HepG2 (cell line): ENCODE data around the gene CSRNP3. TPM values are rescaled to one million over a fixed set of nuclear protein-coding genes. Genes with fewer than 3 reads are reported as not detected.

ENCODE experiments used
- ATAC-seq: fragments of 200-7000 bp; cut with Tn5 transposase; 3 replicates; pipeline ENCODE4 v1.9.1; 2020; ENCODE audit warnings: mild to moderate bottlenecking, moderate library complexity
- BruUV-seq: library from RNA; stranded (reverse); fragments of 400-500 nt; replicated peaks from 2 replicates; lab custom pipeline; 2021; lab: Mats Ljungman, UMichigan
- CTCF ChIA-PET: fragments of 300-600 bp; formaldehyde crosslinking; extraction: SDS; loops from one replicate; lab custom pipeline; 2021; ENCODE audit warnings: low total read pairs, inconsistent platforms, low intra/inter-chr PET ratio; lab: Yijun Ruan, JAX
- POLR2A ChIA-PET: fragments of 350-600 bp; sonication (Branson Sonifier 250); formaldehyde crosslinking; loops from one replicate; lab custom pipeline; 2020; ENCODE audit warnings: antibody characterized with exemption, inconsistent platforms; lab: Yijun Ruan, JAX
- DNase-seq: peaks from one replicate; pipeline ENCODE4 v3.0.0-alpha.2; 2015; ENCODE audit warnings: low spot score
- FAIRE-seq: peaks from 3 replicates; lab custom pipeline; 2011; peaks lifted over from hg19 to GRCh38; lab: Jason Lieb, UNC
- H2AFZ ChIP-seq: one replicate; pipeline ENCODE4 v1.6.1; 2011; ENCODE audit warnings: low read length, inconsistent platforms
- H3K27ac ChIP-seq: fragments of 300-600 bp; 3 replicates; pipeline ENCODE4 v1.8.0; 2011; ENCODE audit warnings: mixed run types, mild to moderate bottlenecking, mixed read lengths, low read length, inconsistent platforms; ENCODE audit not compliant: insufficient read depth; ENCODE audit errors: extremely low read length
- H3K27me3 ChIP-seq, 2 experiments: fragments of 200-600 bp in 1 of 2; 2 replicates in 1 of 2; 3 replicates in 1 of 2; pipeline versions ENCODE4 v1.6.0 to v1.8.0; 2011; ENCODE audit warnings: low read length in 2 of 2, mild to moderate bottlenecking in 2 of 2, moderate library complexity in 2 of 2, inconsistent platforms in 1 of 2; ENCODE audit not compliant: insufficient read depth in 2 of 2, control insufficient read depth in 1 of 2
- H3K36me3 ChIP-seq, 2 experiments: fragments of 200-600 bp in 1 of 2; replicated peaks in 1 of 2; 2 replicates in 1 of 2; 3 replicates in 1 of 2; pipeline versions ENCODE4 v1.5.1 to v1.8.0; 2011; ENCODE audit warnings: low read length in 2 of 2, inconsistent platforms in 1 of 2; ENCODE audit not compliant: insufficient read depth in 2 of 2, control insufficient read depth in 1 of 2
- H3K4me1 ChIP-seq: 2 replicates; pipeline ENCODE4 v1.5.1; 2012; ENCODE audit warnings: low read length, inconsistent platforms; ENCODE audit not compliant: insufficient read depth
- H3K4me2 ChIP-seq: 2 replicates; pipeline ENCODE4 v1.6.0; 2011; ENCODE audit warnings: low read depth, low read length, inconsistent platforms
- H3K4me3 ChIP-seq, 3 experiments: fragments of 200-600 bp in 1 of 3; sonication (generic), shearing (Covaris generic) in 1 of 3; replicated peaks in 1 of 3; 2 replicates each; pipeline ENCODE4 v1.5.1; 2011 to 2016; ENCODE audit warnings: low read length in 3 of 3, inconsistent platforms in 2 of 3, low read depth in 2 of 3, mild to moderate bottlenecking in 2 of 3, control low read depth in 1 of 3, mixed read lengths in 1 of 3; ENCODE audit not compliant: insufficient read depth in 1 of 3
- H3K79me2 ChIP-seq: one replicate; pipeline ENCODE4 v1.6.1; 2011; ENCODE audit warnings: low read length, inconsistent platforms; ENCODE audit not compliant: insufficient read depth
- H3K9ac ChIP-seq: 2 replicates; pipeline ENCODE4 v1.6.0; 2011; ENCODE audit warnings: mild to moderate bottlenecking, low read depth, low read length, inconsistent platforms; ENCODE audit not compliant: insufficient read depth
- H3K9me3 ChIP-seq: 2 replicates; pipeline ENCODE4 v1.5.1; 2012; ENCODE audit warnings: mild to moderate bottlenecking, low read length
- H4K20me1 ChIP-seq: 2 replicates; pipeline ENCODE4 v1.6.0; 2011; ENCODE audit warnings: inconsistent platforms, mild to moderate bottlenecking, low read length, moderate library complexity; ENCODE audit not compliant: insufficient read depth
- DR1 ChIP-seq: sonication (generic); formaldehyde crosslinking; IDR thresholded peaks from 2 replicates; pipeline ENCODE4 v1.8.0; 2021; ENCODE audit warnings: mild to moderate bottlenecking, missing genetic modification reagents, inconsistent platforms
- FOXP4 ChIP-seq: sonication (generic); formaldehyde crosslinking; IDR thresholded peaks from 2 replicates; pipeline ENCODE4 v1.4.0; 2020; ENCODE audit warnings: missing genetic modification reagents
- GPN1 ChIP-seq: sonication (generic); formaldehyde crosslinking; IDR thresholded peaks from 2 replicates; pipeline ENCODE4 v1.5.1; 2020; ENCODE audit warnings: missing genetic modification reagents, borderline replicate concordance
- MLLT10 ChIP-seq: sonication (generic); formaldehyde crosslinking; IDR thresholded peaks from 2 replicates; pipeline ENCODE4 v1.4.0; 2020; ENCODE audit warnings: missing genetic modification reagents
- MXD1 ChIP-seq: sonication (generic); formaldehyde crosslinking; IDR thresholded peaks from 2 replicates; pipeline ENCODE4 v1.4.0; 2020; ENCODE audit warnings: mild to moderate bottlenecking, missing genetic modification reagents
- NRL ChIP-seq: sonication (generic); formaldehyde crosslinking; IDR thresholded peaks from 2 replicates; pipeline ENCODE4 v1.5.0; 2020; ENCODE audit warnings: missing genetic modification reagents, mild to moderate bottlenecking, moderate library complexity, borderline replicate concordance
- ZBTB39 ChIP-seq: sonication (generic); formaldehyde crosslinking; IDR thresholded peaks from 2 replicates; pipeline ENCODE4 v1.5.0; 2020; ENCODE audit warnings: missing genetic modification reagents
- ZNF264 ChIP-seq: sonication (generic); formaldehyde crosslinking; IDR thresholded peaks from 2 replicates; pipeline ENCODE4 v1.4.0; 2020; ENCODE audit warnings: missing genetic modification reagents
- ZNF720 ChIP-seq: sonication (generic); formaldehyde crosslinking; IDR thresholded peaks from 2 replicates; pipeline ENCODE4 v1.4.0; 2020; ENCODE audit warnings: missing genetic modification reagents
- WGBS: methylation state at CpG from one replicate; pipeline ENCODE4 v1.1.6; 2017; ENCODE audit warnings: low lambda C conversion rate; 5-methylcytosine and 5-hydroxymethylcytosine counted together
- in situ Hi-C: cut with HindIII; loops from 2 replicates; pipeline ENCODE4 v1.10.0; 2017; ENCODE audit warnings: low pct_unique_long_range_greater_than_20kb; ENCODE audit not compliant: extremely low pct_ligation_motif_present
- intact Hi-C: fragments of 100-400 bp; cut with micrococcal nuclease; formaldehyde crosslinking; loops from one replicate; pipeline ENCODE4 v1.10.0; 2022; ENCODE audit not compliant: unreplicated experiment
- polyA plus RNA-seq, 8 experiments: library from polyadenylated mRNA; depleted of rRNA in 3 of 8; stranded (reverse) in 7 of 8; unstranded in 1 of 8; fragments of >200 nt; fragmentation: Illumina TruSeq in 4 of 8; extraction: Trizol in 4 of 8; gene quantifications; 2 replicates each; pipeline versions ENCODE4 v1.2.1 to v1.2.3, GENCODE V29; 2011 to 2016; ENCODE audit warnings: low read depth in 4 of 8, missing spikeins in 1 of 8, mixed read lengths in 1 of 8; ENCODE audit not compliant: insufficient read depth in 1 of 8
- total RNA-seq, 5 experiments: library from RNA; depleted of rRNA; stranded (reverse); fragments of >200 nt; fragmentation: Illumina TruSeq; extraction: Trizol; gene quantifications; 2 replicates each; pipeline ENCODE4 v1.2.3, GENCODE V29; 2016; ENCODE audit warnings: low read depth in 1 of 5

The CSRNP3 gene
- total and polyA plus RNA-seq, 2 of the 13 experiments (the other 11 are each of a cell fraction or from before 2014, with no cell fraction given): not detected

GRCh38 chr2:165706960-165707487 lies 237.5 kb downstream of the CSRNP3 start:
- Histone ChIP-seq H4K20me1 (no peaks in the 10 kb centered on the region), H3K4me3 (no peak overlapping the region), H3K36me3 (no peaks in the 10 kb centered on the region), H3K4me2 (no peak overlapping the region), H3K4me1 (no peaks in the 10 kb centered on the region), H3K9me3 (no peaks in the 10 kb centered on the region), H2AFZ (no peak overlapping the region), H3K27ac (no peak overlapping the region), H3K79me2 (no peaks in the 10 kb centered on the region), H3K9ac (no peak overlapping the region), H3K27me3 (no peaks in the 10 kb centered on the region)
- in situ Hi-C loops: no loop called here
- WGBS: 7% methylated on average over 3 of the region's 3 CpGs
- BruUV-seq: no TSS peak
- intact Hi-C loops: no loop called here
- TF ChIP-seq ZNF720 (CRISPR knock-in tag) (no peak), NRL (no peak), MLLT10 (no peak), DR1 (CRISPR knock-in tag) (no peak), GPN1 (CRISPR knock-in tag) (no peak), FOXP4 (CRISPR knock-in tag) (no peak), MXD1 (no peak), ZBTB39 (CRISPR knock-in tag) (no peak), ZNF264 (CRISPR knock-in tag) (no peak)
- ChIA-PET CTCF (no interaction called here), POLR2A (no interaction called here)
- FAIRE-seq (no peak), DNase-seq (no peak), ATAC-seq (no peak)
